Measurements from ENCODE around the gene TEK. TPM values are rescaled to one million over a fixed set of nuclear protein-coding genes. Genes with fewer than 3 reads are reported as not detected.

The TEK gene
- total and polyA plus RNA-seq, 3 donors from 2014 or later, result 3.2 to 3.9 (median 3.7) TPM

DNA sequence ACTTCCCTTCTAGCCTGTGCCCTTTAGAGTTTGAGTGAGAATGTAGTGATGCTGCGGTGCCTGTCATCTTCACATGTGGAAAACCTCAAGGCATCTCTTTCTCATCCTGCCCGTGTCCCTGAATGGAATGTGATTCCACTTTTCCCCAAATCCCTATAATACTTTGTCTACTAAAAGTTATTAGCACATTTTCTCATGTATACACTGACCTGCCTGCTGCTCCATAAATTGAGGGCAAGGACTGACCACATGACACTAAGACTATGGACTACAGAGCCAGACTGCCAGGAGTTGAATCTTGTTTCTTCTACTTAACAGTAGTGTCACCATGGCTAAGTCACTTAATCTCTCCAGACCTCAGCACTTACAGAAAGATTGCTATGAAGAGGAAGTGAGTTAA, 93.0 kb downstream of the TEK start:
- Histone ChIP-seq H3K9me3 (no peaks in the 10 kb centered on the region), H3K36me3 (ENCODE audit: low read depth, missing control alignments) (no peaks in the 10 kb centered on the region), H3K4me1 (no peaks in the 10 kb centered on the region), H3K27ac (no peak overlapping the region), H3K27me3 (no peaks in the 10 kb centered on the region), H3K4me3 (no peak overlapping the region)
- intact Hi-C loops (cut with DNase I; ENCODE audit: low total_unique reads), result no loop called here
- no peak for TF ChIP-seq POLR2A (IDR thresholded peaks at IDR 0.05)
- TF ChIP-seq, protein P1, sequence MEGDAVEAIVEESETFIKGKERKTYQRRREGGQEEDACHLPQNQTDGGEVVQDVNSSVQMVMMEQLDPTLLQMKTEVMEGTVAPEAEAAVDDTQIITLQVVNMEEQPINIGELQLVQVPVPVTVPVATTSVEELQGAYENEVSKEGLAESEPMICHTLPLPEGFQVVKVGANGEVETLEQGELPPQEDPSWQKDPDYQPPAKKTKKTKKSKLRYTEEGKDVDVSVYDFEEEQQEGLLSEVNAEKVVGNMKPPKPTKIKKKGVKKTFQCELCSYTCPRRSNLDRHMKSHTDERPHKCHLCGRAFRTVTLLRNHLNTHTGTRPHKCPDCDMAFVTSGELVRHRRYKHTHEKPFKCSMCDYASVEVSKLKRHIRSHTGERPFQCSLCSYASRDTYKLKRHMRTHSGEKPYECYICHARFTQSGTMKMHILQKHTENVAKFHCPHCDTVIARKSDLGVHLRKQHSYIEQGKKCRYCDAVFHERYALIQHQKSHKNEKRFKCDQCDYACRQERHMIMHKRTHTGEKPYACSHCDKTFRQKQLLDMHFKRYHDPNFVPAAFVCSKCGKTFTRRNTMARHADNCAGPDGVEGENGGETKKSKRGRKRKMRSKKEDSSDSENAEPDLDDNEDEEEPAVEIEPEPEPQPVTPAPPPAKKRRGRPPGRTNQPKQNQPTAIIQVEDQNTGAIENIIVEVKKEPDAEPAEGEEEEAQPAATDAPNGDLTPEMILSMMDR (IDR thresholded peaks at IDR 0.05), result no peak
- no peak for DNase-seq
- 88 to 92% methylated on average over 2 of the region's 2 CpGs for WGBS, 2 donors

DNA sequence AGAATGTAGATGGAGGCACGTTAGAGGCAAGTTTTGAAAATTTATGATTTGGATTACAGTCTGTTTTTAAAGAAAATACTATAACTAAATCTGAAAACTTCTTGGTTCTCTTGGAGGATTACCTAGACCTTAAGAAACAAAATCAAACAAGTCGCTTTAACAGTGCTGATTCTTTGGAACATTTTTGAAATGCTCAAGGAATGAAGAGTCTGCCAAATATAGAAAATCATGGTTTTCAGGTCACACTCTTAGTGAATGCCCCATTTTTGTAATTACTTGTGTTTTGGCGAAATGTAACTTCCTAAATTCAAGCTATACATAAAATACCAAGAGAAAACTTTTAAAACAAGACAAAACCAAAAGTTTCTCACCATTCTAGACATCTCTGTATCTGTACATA, 94.8 kb downstream of the TEK start:
- no peak for DNase-seq
- intact Hi-C loops (cut with DNase I; ENCODE audit: low total_unique reads), result no loop called here
- Histone ChIP-seq H3K27me3 (no peaks in the 10 kb centered on the region), H3K9me3 (no peaks in the 10 kb centered on the region), H3K4me1 (no peaks in the 10 kb centered on the region), H3K36me3 (ENCODE audit: low read depth, missing control alignments) (no peaks in the 10 kb centered on the region), H3K4me3 (no peak overlapping the region), H3K27ac (no peak overlapping the region)
- no peak for TF ChIP-seq POLR2A (IDR thresholded peaks at IDR 0.05)
- TF ChIP-seq, protein P1 (IDR thresholded peaks at IDR 0.05), result no peak
- WGBS, 2 donors, result 60 to 76% methylated on average over 3 of the region's 3 CpGs

DNA sequence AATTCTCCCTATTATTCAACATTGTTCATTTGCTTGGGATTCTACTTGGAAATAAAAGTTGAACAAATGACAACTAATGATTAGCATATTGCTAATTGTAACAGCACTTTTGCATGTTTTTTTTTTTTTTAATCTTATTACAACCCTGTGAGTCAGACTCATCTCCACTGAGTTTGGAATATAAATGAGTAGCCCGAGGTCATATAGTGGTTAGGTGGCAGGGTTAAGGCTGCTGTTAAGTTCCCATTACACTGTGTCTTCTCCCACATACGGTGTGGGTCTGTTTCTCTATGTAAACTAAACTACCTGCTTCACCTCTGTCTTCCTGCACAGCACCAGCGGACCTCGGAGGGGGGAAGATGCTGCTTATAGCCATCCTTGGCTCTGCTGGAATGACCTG, 95.6 kb downstream of the TEK start:
- 81 to 91% methylated on average over 4 of the region's 4 CpGs for WGBS, 2 donors
- intact Hi-C loops (cut with DNase I; ENCODE audit: low total_unique reads), result no loop called here
- no peak for DNase-seq
- H3K36me3 ChIP-seq (ENCODE audit: low read depth, missing control alignments), result no peaks in the 10 kb centered on the region
- no peaks in the 10 kb centered on the region for H3K27me3 ChIP-seq
- no peak overlapping the region for H3K27ac ChIP-seq
- H3K4me1 ChIP-seq, result no peaks in the 10 kb centered on the region
- no peak overlapping the region for H3K4me3 ChIP-seq
- H3K9me3 ChIP-seq, result no peaks in the 10 kb centered on the region
- TF ChIP-seq POLR2A (IDR thresholded peaks at IDR 0.05), result no peak
- TF ChIP-seq, protein P1 (IDR thresholded peaks at IDR 0.05), result no peak

DNA sequence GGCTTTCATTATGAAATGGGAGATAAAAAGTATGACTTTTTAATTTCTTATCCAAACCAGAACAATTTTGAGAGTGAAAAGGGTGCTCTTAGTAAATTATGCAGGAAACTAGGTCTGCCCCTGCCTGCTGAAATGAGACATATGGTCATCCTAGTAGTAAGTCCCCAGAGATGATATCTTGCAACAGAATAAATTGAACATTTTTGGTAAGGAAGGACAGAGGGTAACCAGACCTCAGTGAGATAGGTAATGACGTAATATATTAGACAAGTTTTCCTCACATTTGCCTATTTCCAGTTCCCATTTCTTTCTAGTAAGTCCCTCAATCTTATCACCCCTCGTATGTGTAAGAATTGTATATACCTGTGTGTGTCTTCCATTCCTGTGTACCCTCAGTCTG, 96.2 kb downstream of the TEK start:
- intact Hi-C loops (cut with DNase I; ENCODE audit: low total_unique reads), result no loop called here
- TF ChIP-seq, protein P1 (IDR thresholded peaks at IDR 0.05), result no peak
- no peak for TF ChIP-seq POLR2A (IDR thresholded peaks at IDR 0.05)
- 88 to 93% methylated on average over 2 of the region's 2 CpGs for WGBS, 2 donors

DNA sequence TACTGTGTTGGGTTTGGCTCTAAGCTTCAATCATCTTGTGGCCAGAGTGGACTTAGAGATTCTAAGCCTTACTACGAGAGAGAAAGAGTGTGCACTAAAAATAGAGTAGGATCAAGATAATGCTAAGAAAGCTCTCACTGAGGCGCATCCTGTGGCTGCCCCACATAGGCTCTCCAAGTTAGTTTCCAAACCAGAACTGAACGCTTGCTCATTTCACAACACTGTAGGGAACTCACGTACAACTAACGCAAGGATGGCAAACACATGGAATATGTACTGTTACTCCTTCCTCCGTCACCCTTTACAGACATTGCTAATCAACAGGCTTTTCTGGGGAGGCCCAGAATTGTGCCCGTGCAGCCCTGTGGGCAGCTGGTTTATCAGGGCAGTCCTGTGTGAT, 97.0 kb downstream of the TEK start:
- intact Hi-C loops (cut with DNase I; ENCODE audit: low total_unique reads), result no loop called here
- no peaks in the 10 kb centered on the region for H3K27me3 ChIP-seq
- H3K4me1 ChIP-seq, result no peaks in the 10 kb centered on the region
- no peaks in the 10 kb centered on the region for H3K9me3 ChIP-seq
- 85 to 95% methylated on average over 7 of the region's 7 CpGs for WGBS, 2 donors
- H3K27ac ChIP-seq, result no peak overlapping the region
- no peak for DNase-seq
- H3K4me3 ChIP-seq, result no peak overlapping the region
- TF ChIP-seq, protein P1 (IDR thresholded peaks at IDR 0.05), result no peak
- no peak for TF ChIP-seq POLR2A (IDR thresholded peaks at IDR 0.05)
- no peaks in the 10 kb centered on the region for H3K36me3 ChIP-seq (ENCODE audit: low read depth, missing control alignments)

More for the DNA sequence above, 96.2 kb downstream of the TEK start:
- Histone ChIP-seq H3K27ac (no peak overlapping the region), H3K9me3 (no peaks in the 10 kb centered on the region), H3K4me3 (no peak overlapping the region), H3K4me1 (no peaks in the 10 kb centered on the region), H3K27me3 (no peaks in the 10 kb centered on the region), H3K36me3 (ENCODE audit: low read depth, missing control alignments) (no peaks in the 10 kb centered on the region)
- DNase-seq, result no peak

Measured in testis (tissue), 3 donors.